Activated naive CD4-positive, alpha-beta T cell treated with anti-CD3 and anti-CD28 coated beads, Interleukin-2, amount 50 U/mL, for 72 hours (primary cell): ENCODE data around the gene PSD2. TPM values are rescaled to one million over a fixed set of nuclear protein-coding genes. Genes with fewer than 3 reads are reported as not detected.
"Not testable (repeated sequence)": the region's sequence is repeated elsewhere in the genome, so short reads cannot be mapped to it uniquely, and the experiment has no call there.

Source experiments
- ATAC-seq, 2 donors: fragments of 150-1000 bp; cut with Tn5 transposase; 2 replicates each; pipeline ENCODE4 v1.10.0; 2021; ENCODE audit warnings: mild to moderate bottlenecking in 2 of 2, moderate library complexity in 2 of 2
- DNase-seq, 2 donors: peaks; one replicate each; pipeline ENCODE4 v3.0.0; 2021 to 2022; ENCODE audit warnings: low spot score in 2 of 2
- H3K27ac Mint-ChIP-seq, 2 donors: one replicate each; pipeline ENCODE4 v1.8.0; 2022; ENCODE audit warnings: mild to moderate bottlenecking in 2 of 2, mixed read lengths in 2 of 2
- H3K36me3 Mint-ChIP-seq, 2 donors: one replicate each; pipeline ENCODE4 v1.8.0; 2022; ENCODE audit warnings: mixed read lengths in 2 of 2
- H3K9me3 Mint-ChIP-seq, 2 donors: one replicate each; pipeline ENCODE4 v1.8.0; 2022; ENCODE audit warnings: mixed read lengths in 2 of 2
- total RNA-seq, 2 donors: library from RNA; stranded (reverse); gene quantifications; one replicate each; pipeline ENCODE4 v1.2.3, GENCODE V29; 2022

The PSD2 gene
- total RNA-seq, 2 donors from 2014 or later = not detected

DNA sequence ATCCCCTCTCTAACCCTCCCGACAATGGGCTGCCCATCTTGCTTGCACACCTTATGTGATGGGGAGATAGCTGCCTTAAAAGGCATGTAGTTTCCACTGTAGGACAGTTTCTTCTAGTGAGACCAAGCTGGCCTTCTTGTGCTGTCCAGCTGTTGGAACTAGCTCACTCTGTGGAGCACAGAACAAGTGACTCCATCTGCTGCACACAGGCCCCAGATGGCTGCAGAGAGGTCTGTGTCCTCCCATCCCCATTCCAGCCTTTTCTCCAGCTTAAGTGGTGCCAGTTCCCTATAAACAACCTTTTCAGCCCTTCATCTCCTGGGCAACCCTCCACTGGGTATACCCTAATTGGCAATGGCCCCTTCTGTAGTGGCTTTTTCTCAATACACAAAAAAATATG is 18.7 kb upstream of the PSD2 start:
- no peak overlapping the region for H3K27ac Mint-ChIP-seq
- no peak for DNase-seq
- H3K36me3 Mint-ChIP-seq = no peaks in the 10 kb centered on the region
- H3K9me3 Mint-ChIP-seq = no peaks in the 10 kb centered on the region
- ATAC-seq = no peak

DNA sequence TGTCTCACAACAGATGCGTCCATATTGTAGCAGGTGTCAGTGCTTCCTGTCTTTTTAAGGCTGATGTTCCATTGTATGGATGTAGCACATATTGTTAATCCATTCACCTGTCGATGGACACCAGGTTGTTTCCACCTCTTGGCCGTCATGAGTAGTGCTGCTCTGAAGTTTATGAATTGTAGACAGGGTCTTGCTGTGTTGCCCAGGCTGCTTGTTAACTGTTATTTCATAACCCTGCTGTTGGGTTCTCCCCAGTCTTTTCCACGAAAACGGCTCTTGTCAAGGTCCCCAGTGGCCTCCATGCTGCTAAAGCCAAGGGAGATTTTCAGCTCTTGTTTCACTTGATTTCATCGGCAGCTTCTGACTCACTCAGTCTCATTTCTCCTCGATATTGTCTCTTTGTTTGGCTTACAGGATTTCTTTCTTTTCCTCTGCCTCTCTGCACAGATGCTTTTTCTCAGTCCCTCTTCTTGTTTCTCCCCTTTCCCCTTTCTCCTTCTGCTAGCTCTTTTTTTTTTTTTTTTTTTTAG is 12.1 kb upstream of the PSD2 start:
- no peaks in the 10 kb centered on the region for H3K36me3 Mint-ChIP-seq
- ATAC-seq (no peak), DNase-seq (no peak)
- no peaks in the 10 kb centered on the region for H3K9me3 Mint-ChIP-seq
- H3K27ac Mint-ChIP-seq = no peak overlapping the region

DNA sequence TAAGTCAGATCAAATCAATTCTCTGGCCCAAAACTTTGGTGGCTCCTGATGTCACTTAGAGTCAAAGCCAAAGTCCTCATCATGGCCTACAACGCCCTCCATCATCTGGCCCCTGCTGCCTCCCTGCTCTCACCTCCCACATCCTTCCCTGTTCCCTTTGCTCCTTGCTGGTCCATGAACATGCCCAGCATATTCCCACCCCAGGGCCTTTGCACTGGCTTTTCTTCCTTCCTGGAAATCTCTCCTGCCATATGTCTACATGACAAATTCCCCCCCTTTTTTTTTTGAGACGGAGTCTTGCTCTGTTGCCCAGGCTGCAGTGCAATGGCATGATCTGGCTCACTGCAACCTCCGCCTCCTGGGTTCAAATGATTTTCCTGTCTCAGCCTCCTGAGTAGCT is 11.1 kb upstream of the PSD2 start:
- Mint-ChIP-seq H3K27ac (peak overlapping the region in 1 of 2 donors; percentile 22), H3K36me3 (no peaks in the 10 kb centered on the region), H3K9me3 (no peaks in the 10 kb centered on the region)
- ATAC-seq (no peak), DNase-seq (no peak)

DNA sequence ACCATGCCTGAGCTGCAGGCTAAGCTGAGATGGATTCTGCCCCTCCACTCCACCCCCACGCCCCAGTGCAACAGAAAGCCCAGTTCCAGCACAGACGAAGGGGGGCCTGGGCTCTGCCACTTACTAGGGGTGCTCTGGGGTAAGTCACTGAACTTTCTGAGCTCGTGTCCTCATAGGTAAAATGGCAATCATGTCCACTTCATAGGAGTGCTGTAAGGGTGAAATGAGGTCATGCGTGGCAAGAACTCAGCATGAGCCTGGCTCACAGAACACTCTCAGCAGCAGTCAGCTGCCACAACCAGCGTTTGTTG is 8.4 kb upstream of the PSD2 start:
- peak overlapping the region in 1 of 2 donors; percentile 77 for H3K27ac Mint-ChIP-seq
- H3K9me3 Mint-ChIP-seq = no peaks in the 10 kb centered on the region
- no peaks in the 10 kb centered on the region for H3K36me3 Mint-ChIP-seq
- ATAC-seq = peak; percentile 2 to 29
- no peak for DNase-seq

DNA sequence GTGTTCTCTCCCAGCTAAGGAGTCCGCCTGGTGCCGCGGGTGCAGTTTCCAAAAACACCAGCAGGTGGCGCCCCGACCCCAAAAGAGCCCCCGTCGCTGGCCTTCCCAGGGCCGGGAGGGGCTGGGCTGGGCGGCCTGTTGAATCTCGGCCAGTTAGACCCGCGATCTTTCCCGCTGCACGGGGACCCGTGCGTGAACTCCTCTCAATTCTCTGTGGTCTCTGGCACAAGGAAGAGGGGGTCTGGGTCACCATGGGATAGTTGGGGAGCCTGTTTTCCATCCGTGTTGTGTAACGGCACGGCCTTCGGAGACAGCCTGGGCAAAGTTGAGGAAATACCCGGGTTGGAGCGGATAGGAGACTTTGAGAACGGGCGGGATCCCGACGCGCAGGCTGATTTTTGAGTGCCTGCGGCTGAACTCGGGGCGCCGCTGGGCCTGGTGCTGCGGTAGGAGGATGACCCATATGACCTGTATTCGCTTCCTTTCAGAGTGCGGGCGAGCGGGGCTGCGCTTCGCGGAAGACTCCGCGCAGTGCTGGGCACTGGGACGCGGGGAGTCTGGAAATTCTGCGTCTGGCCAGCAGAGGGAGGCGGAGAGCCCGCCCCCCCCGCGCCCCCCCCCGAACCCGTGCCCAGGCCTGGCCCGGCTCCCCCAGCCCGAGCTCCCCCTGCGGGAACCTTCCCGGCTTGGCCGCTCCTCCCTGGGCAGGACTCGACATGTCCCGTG is 7.9 kb upstream of the PSD2 start:
- H3K27ac Mint-ChIP-seq = peak overlapping the region in 1 of 2 donors; percentile 77
- peak; percentile 86 to 91 for ATAC-seq

DNA sequence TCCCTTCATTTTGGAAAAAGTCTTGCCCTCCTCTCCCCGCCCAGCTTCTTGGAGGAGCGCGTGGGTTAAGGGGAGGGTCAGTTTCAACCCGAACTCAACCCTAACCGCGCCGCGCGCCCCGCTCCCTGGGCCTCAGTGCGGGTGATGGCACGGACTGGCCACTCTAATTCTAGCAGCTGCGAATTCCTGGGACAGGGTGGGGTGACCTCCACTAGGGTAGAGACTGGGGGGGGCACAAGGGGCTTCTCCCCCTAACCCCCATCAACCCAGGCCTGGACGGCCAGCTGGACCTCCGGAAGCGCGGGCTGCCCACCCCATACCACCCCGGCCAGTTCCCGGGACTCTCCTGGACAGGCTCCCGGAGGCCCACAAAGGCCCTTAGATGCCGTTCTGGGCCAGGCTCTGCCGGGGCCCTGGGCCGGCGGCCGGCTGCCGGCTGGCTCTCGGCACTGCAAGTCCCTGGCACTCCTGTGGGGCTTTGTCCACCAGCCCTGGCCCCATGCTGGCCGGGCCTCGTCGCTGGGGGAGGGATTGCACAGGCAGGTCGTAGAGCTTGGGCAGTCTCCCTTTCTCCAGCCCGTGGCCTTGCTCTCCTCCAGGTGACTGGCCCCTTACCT is 7.2 kb upstream of the PSD2 start:
- Mint-ChIP-seq H3K9me3 (no peaks in the 10 kb centered on the region), H3K27ac (no peak overlapping the region), H3K36me3 (no peaks in the 10 kb centered on the region)
- DNase-seq (no peak), ATAC-seq (no peak)

More for the DNA sequence above, 7.9 kb upstream of the PSD2 start:
- no peaks in the 10 kb centered on the region for H3K9me3 Mint-ChIP-seq
- no peaks in the 10 kb centered on the region for H3K36me3 Mint-ChIP-seq
- peak; percentile 83 to 93 for DNase-seq

DNA sequence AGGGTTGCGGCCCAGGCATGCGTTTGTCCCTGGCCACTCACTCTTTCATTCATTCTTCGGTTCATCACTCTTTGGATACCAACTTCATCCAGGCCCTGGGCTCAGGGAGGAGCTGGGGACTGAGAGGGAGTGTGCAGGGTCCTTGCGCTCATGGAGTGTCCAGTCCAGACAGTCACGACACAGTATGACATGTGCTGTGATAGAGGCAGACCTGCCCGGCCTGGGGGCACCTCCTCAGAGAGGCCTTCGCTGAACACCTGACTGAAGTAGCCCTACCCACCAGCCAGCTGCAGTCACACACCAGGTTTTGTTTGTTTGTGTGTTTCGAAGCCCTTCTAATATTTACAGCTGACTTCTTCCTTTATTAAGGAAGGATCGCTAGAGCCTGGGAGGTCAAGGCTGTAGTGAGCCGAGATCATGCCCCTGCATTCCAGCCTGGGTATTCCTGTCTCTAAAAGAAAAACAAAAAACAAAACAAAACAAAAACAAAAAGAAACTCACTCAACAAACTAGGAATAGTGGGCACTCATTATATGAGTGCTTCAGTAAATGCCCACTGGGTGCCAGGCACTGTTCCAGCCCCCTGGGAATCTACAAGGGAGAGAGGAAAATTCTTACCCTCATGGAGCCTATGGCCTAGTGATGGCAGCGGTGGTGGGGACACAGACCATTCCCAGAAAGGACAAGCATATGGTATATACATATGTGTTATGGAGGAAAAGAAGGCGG is 6.3 kb upstream of the PSD2 start:
- Mint-ChIP-seq H3K36me3 (no peaks in the 10 kb centered on the region), H3K9me3 (no peaks in the 10 kb centered on the region), H3K27ac (peak overlapping the region in 1 of 2 donors; percentile 48)
- ATAC-seq = no peak
- DNase-seq = no peak

DNA sequence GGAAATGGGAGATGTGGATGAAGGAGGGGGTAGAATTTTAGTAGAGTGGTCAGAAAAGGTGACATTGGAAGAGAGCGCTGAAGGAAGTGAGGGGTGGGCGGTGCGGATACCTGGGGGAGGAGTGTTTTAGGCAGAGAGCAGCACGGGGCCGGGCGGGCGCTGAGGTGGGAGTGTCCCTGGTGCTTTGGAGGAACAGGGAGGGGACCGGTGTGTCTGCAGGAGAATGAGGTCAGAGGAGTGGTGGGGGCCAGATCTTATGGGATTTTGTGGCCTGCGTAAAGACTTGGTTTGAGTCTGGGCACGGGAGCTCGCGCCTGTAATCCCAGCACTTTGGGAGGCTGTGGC is 5.8 kb upstream of the PSD2 start:
- peak overlapping the region in 1 of 2 donors; percentile 48 for H3K27ac Mint-ChIP-seq
- H3K9me3 Mint-ChIP-seq = no peaks in the 10 kb centered on the region

DNA sequence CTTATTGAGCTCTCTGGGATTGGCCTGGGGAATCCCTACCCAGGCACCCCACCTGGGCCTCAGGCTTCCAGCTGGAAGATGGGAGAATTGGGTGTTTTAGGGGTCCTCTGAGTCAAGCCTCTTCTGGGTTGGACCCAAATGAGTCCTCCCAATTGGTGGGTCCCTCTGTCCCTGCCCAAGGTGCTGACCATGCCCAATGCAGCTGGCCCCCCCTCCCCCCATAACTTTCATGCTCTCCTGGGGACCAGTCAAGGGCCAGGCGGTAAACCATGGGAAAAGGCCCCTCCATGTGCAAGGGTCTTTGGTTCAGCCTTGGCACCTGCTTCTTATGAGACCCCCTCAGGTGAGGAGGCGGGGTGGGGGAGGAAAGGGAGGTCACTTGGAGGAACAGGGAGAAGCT is 3.4 kb upstream of the PSD2 start:
- ATAC-seq (no peak), DNase-seq (no peak)
- Mint-ChIP-seq H3K27ac (no peak overlapping the region), H3K9me3 (no peaks in the 10 kb centered on the region), H3K36me3 (no peaks in the 10 kb centered on the region)

More for the DNA sequence above, 5.8 kb upstream of the PSD2 start:
- H3K36me3 Mint-ChIP-seq = no peaks in the 10 kb centered on the region
- no peak for DNase-seq
- ATAC-seq = no peak

DNA sequence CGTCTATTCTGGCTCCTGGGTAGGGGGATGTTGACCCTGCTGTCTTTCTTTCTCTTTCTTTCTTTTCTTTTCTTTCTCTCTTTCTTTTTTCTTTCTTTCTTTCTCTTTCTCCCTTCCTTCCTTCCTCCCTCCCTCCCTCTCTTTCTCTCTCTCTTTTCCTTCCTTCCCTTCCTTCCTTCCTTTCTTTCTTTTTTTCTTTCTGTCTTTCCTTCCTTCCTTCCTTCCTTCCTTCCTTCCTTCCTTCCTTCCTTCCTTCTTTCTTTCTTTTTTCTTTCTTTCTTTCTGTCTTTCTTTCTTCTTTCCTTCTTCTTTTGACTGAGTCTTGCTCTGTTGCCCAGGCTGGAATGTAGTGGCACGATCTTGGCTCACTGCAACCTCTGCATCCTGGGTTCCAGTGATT is 3.0 kb upstream of the PSD2 start:
- not testable (repeated sequence) for H3K27ac Mint-ChIP-seq, DNase-seq, ATAC-seq, H3K36me3 Mint-ChIP-seq, H3K9me3 Mint-ChIP-seq

DNA sequence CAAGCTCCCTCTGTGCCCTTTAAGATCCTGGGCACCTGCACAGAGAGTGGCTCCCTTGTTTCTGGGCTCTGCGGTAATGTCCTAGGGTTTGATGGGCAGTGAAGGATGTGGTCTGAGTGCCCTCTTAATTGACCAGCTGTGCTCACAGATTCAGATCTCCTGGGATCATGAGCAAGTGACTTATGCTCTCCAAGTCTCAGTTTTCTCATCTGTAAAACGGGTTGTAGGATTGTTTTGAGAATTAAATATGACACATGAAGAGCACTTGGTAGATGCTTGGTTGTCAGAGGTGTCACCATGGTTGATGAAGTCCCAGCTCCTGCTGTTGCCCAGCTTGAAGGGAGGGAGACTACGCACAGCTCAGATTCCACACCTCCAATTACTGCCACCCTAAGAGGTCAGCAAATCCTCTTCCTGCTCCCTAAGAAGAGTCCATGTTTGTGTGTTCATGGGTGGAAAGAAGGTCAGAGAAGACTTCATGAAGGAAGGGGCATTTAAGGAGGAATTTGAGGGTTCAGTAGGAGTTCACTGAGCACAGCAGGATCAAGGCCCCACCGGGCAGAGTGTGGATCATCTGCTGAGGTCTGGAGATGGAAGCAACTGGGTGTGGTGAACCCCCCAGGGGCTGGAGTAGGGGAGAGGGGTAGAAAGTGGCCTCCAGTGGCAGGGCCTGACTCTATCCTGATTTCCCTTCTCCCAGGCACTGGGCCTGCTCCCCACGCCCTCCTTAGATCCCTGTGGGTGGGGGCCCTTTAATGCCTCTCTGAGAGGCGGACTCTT is 1.4 kb upstream of the PSD2 start:
- Mint-ChIP-seq H3K36me3 (no peaks in the 10 kb centered on the region), H3K9me3 (no peaks in the 10 kb centered on the region), H3K27ac (no peak overlapping the region)
- DNase-seq = no peak
- no peak for ATAC-seq

DNA sequence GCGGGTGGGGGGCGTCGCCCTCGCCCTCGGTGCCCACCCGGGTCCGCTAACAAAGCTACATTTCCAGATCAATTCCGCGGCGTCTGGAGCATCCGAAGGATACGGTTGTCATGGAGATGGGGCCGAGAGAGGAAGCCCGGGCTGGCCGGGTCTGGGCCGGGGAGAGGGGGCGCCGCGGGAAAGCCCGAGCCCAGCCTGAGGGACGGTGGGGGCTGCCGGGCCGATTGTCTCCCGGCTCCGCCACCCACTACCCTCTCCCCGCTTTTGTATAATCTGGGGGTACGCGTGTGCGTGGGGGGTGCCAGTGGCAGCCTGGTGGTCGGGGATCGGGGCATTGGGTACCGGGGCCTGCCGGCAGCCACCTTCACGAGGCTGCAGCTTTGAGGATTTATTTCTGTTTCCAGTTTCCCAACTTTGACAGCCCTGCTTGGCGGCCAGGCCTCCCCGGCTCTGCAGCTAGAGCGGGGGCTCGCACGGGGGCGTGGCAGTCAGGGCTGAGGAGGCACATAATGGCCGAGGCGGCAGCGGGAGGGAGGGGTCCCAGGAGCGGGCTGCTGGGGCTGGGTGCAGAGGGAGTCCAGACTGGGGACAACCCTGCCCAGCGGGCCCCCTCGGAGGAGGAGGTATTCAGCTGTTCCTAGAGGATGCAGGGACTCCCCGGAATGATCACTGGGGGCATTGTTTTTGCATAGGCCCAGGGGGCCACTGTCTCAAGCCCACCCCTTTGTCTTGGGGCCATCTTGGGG is 626 bp downstream of the PSD2 start:
- H3K27ac Mint-ChIP-seq = no peak overlapping the region
- H3K9me3 Mint-ChIP-seq = no peaks in the 10 kb centered on the region
- DNase-seq (no peak), ATAC-seq (peak in 1 of 2 donors; percentile 7)
- no peaks in the 10 kb centered on the region for H3K36me3 Mint-ChIP-seq

DNA sequence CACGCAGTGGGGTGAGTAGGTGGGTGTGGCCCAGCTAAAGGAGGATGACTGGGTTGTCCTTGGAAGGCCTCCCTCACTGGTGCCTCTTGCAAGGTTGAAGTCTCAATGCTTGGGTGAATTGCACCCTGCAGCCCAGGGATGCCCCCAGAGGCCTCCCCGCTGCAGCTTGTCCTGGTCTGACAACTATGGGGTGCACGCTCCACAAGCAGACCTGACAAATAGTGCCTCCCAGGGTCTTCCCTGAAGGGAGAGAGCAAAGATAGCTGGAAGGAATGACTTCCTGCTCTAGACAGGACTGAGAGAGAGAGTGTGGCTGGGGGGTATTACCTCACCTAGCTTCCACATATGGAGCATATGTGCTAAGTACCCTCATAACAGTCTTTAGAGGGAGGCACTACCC is 1.7 kb downstream of the PSD2 start:
- H3K9me3 Mint-ChIP-seq = no peaks in the 10 kb centered on the region
- no peak for ATAC-seq
- H3K36me3 Mint-ChIP-seq = no peaks in the 10 kb centered on the region

DNA sequence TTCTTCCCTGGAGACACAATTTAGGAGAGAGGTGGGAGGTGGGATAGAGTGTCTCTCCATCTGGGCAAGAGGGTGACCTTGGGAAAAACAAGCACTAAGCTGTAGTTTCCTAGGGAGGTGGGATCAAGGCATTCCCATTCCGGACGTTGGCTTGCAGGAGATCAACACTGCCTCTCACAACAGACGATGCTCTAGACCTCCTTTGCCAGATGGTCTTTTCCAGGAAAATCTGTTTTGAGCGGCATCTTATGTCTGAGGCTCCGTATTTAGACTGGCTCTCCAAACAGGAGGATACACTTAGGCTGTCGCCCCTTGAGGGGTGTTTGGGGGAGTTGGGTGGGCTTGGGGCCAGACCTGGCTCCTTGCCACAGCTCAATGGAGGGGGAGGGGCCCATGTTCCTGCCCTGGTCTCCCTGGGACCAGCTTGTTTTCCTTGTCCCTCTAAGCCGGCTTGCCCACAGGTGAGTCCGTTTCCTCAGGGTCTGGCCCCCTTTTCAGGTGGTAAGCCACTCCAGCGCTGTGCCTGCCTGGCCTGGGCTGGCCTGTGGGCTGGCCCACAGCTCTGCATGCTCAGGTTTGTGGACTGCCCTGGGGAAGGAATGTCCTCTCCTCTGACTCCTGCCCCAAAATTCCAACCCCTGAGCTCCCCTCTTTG is 2.4 kb downstream of the PSD2 start:
- Mint-ChIP-seq H3K27ac (no peak overlapping the region), H3K9me3 (no peaks in the 10 kb centered on the region), H3K36me3 (no peaks in the 10 kb centered on the region)
- DNase-seq (no peak), ATAC-seq (no peak)

More for the DNA sequence above, 1.7 kb downstream of the PSD2 start:
- DNase-seq = no peak
- H3K27ac Mint-ChIP-seq = no peak overlapping the region

DNA sequence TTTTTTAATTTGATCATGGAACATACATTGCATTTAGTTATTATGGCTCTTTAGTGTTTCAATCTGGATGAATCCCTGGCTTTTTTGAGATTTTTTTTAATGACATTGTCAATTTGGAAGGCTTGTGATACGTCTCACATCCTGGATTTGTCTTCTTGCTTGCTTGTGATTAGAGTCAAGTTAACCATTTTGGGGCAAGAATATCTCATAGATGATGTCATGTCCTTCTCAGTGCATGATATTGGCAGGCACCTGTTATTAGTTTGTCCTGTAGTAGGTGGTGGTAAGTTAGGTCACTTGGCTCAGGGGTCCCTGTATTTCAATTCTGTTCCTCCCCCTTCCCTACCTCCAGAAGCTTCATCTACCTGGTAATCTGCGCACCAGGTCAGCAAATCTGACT is 3.3 kb downstream of the PSD2 start:
- Mint-ChIP-seq H3K27ac (no peak overlapping the region), H3K9me3 (no peaks in the 10 kb centered on the region), H3K36me3 (no peaks in the 10 kb centered on the region)
- DNase-seq (no peak), ATAC-seq (no peak)

DNA sequence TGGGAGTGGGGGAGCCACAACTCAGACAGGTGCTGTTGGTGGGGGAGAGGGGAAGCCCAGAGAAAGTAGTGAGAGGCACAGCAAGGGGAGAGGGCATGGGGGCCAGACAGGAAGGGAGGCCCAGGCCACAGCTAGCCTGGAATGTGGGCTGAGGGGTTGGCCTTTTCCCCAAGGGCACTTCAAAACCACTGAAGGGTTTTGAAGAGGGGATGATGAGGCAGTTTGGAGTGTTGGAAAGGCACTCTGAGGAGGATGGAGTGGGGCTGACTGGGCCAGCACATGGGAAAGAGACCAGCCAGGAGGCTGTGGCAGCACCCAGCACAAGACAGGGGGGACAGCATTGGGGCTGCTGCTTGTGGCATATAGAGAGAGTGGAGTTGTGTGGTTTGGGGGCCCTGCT is 3.8 kb downstream of the PSD2 start:
- Mint-ChIP-seq H3K36me3 (no peaks in the 10 kb centered on the region), H3K9me3 (no peaks in the 10 kb centered on the region), H3K27ac (no peak overlapping the region)
- DNase-seq (no peak), ATAC-seq (no peak)
